H1 (cell line): ENCODE data around the gene SYTL2. TPM values are rescaled to one million over a fixed set of nuclear protein-coding genes. Genes with fewer than 3 reads are reported as not detected.

Experiments
- CTCF ChIA-PET: fragments of 300-600 bp; sonication (Branson Sonifier 250); formaldehyde crosslinking; loops from one replicate; lab custom pipeline; 2021; ENCODE audit not compliant: partially characterized antibody; lab: Charles Lee
- POLR2A ChIA-PET: fragments of 300-600 bp; sonication (Branson Sonifier 250); formaldehyde crosslinking; loops from one replicate; lab custom pipeline; 2021; ENCODE audit warnings: inconsistent platforms; ENCODE audit not compliant: partially characterized antibody; lab: Charles Lee
- DNase-seq, 2 experiments: peaks; one replicate each; pipeline versions ENCODE4 v3.0.0 to v3.0.0-alpha.2; 2010 to 2022; ENCODE audit warnings: low spot score in 2 of 2, low read depth in 1 of 2, mixed read lengths in 1 of 2
- FAIRE-seq: peaks from 2 replicates; lab custom pipeline; 2011; peaks lifted over from hg19 to GRCh38; lab: Jason Lieb, UNC
- H2AFZ ChIP-seq: 2 replicates; pipeline ENCODE4 v1.8.1; 2012; ENCODE audit warnings: low read length, inconsistent platforms
- H2AK5ac ChIP-seq: 2 replicates; pipeline ENCODE4 v1.6.1; 2013; ENCODE audit warnings: low read depth, low read length
- H2BK120ac ChIP-seq: replicated peaks from 2 replicates; pipeline ENCODE3; 2013; ENCODE audit warnings: low read depth, low read length, inconsistent platforms
- H2BK12ac ChIP-seq: 2 replicates; pipeline ENCODE4 v1.6.1; 2013; ENCODE audit warnings: low read depth, low read length
- H2BK15ac ChIP-seq: 2 replicates; pipeline ENCODE4 v1.6.1; 2013; ENCODE audit warnings: low read length
- H2BK20ac ChIP-seq: 2 replicates; pipeline ENCODE4 v1.6.1; 2013; ENCODE audit warnings: low read length
- H2BK5ac ChIP-seq: 2 replicates; pipeline ENCODE4 v1.6.1; 2013; ENCODE audit warnings: low read depth, low read length
- H3K14ac ChIP-seq: 2 replicates; pipeline ENCODE4 v1.6.1; 2013; ENCODE audit warnings: inconsistent platforms; ENCODE audit not compliant: insufficient read length
- H3K18ac ChIP-seq: 2 replicates; pipeline ENCODE4 v1.6.1; 2013; ENCODE audit warnings: low read length; ENCODE audit errors: extremely low read depth
- H3K23ac ChIP-seq: 2 replicates; pipeline ENCODE4 v1.6.1; 2013; ENCODE audit warnings: inconsistent platforms; ENCODE audit not compliant: insufficient read length
- H3K23me2 ChIP-seq: 2 replicates; pipeline ENCODE4 v1.6.1; 2013; ENCODE audit warnings: low read depth, low read length
- H3K27ac ChIP-seq: 2 replicates; pipeline ENCODE4 v1.6.1; 2011; ENCODE audit warnings: low read depth, low read length, inconsistent platforms
- H3K27me3 ChIP-seq, 4 experiments: replicated peaks in 1 of 4; 1 replicate in 1 of 4; 2 replicates in 3 of 4; pipeline versions ENCODE4 v1.6.1 to v1.8.1; 2011 to 2013; ENCODE audit warnings: low read length in 3 of 4, mild to moderate bottlenecking in 3 of 4, inconsistent platforms in 2 of 4, mixed read lengths in 2 of 4, moderate library complexity in 1 of 4; ENCODE audit not compliant: control insufficient read depth in 3 of 4, insufficient read depth in 3 of 4; ENCODE audit errors: extremely low read depth in 1 of 4
- H3K36me3 ChIP-seq, 4 experiments: 2 replicates each; pipeline versions ENCODE4 v1.6.1 to v1.8.1; 2011 to 2013; ENCODE audit warnings: mild to moderate bottlenecking in 4 of 4, low read length in 3 of 4, moderate library complexity in 2 of 4, control low read depth in 1 of 4, inconsistent platforms in 1 of 4; ENCODE audit not compliant: insufficient read depth in 4 of 4, control insufficient read depth in 2 of 4
- H3K4ac ChIP-seq: replicated peaks from 2 replicates; pipeline ENCODE3; 2013; ENCODE audit warnings: low read length, low read depth, mixed read lengths, inconsistent platforms; ENCODE audit not compliant: insufficient read length
- H3K4me1 ChIP-seq, 4 experiments: replicated peaks in 1 of 4; 1 replicate in 1 of 4; 2 replicates in 3 of 4; pipeline versions ENCODE4 v1.6.1 to v1.8.1; 2011 to 2013; ENCODE audit warnings: low read length in 3 of 4, inconsistent platforms in 2 of 4, mixed read lengths in 1 of 4; ENCODE audit not compliant: insufficient read depth in 4 of 4, control insufficient read depth in 3 of 4
- H3K4me2 ChIP-seq, 2 experiments: 2 replicates each; pipeline versions ENCODE4 v1.6.1 to v1.8.1; 2011 to 2013; ENCODE audit warnings: low read depth in 2 of 2, low read length in 2 of 2, control low read depth in 1 of 2, inconsistent platforms in 1 of 2, mild to moderate bottlenecking in 1 of 2; ENCODE audit not compliant: insufficient read depth in 1 of 2
- H3K4me3 ChIP-seq, 4 experiments: fragments of 200-600, 300-600 bp in 1 of 4; sonication (generic), shearing (Covaris generic), sonication (Bioruptor Twin) in 1 of 4; 2 replicates each; pipeline versions ENCODE4 v1.5.1 to v1.8.1; 2011 to 2016; ENCODE audit warnings: low read length in 4 of 4, low read depth in 3 of 4, control low read depth in 2 of 4, inconsistent platforms in 2 of 4, mild to moderate bottlenecking in 2 of 4, mixed read lengths in 1 of 4, moderate library complexity in 1 of 4; ENCODE audit not compliant: insufficient read depth in 2 of 4; ENCODE audit errors: extremely low read depth in 1 of 4
- H3K56ac ChIP-seq: replicated peaks from 2 replicates; pipeline ENCODE3; 2013; ENCODE audit warnings: low read depth, mild to moderate bottlenecking, mixed read lengths, low read length, inconsistent platforms; ENCODE audit not compliant: insufficient read length
- H3K79me1 ChIP-seq: 2 replicates; pipeline ENCODE4 v1.6.1; 2013; ENCODE audit warnings: low read depth, low read length, control low read depth
- H3K79me2 ChIP-seq, 2 experiments: 2 replicates each; pipeline versions ENCODE4 v1.6.1 to v1.8.1; 2012 to 2013; ENCODE audit warnings: low read length in 2 of 2, mild to moderate bottlenecking in 2 of 2, inconsistent platforms in 1 of 2; ENCODE audit not compliant: insufficient read depth in 2 of 2, control insufficient read depth in 1 of 2
- H3K9ac ChIP-seq, 4 experiments: replicated peaks in 1 of 4; 1 replicate in 1 of 4; 2 replicates in 3 of 4; pipeline versions ENCODE4 v1.6.1 to v1.8.1; 2011 to 2013; ENCODE audit warnings: low read depth in 3 of 4, low read length in 3 of 4, control low read depth in 2 of 4, mild to moderate bottlenecking in 2 of 4, moderate library complexity in 2 of 4, inconsistent platforms in 1 of 4; ENCODE audit errors: extremely low read depth in 1 of 4
- H3K9me3 ChIP-seq, 2 experiments: 2 replicates each; pipeline versions ENCODE4 v1.6.1 to v1.8.1; 2012 to 2013; ENCODE audit warnings: mild to moderate bottlenecking in 2 of 2, moderate library complexity in 2 of 2, control low read depth in 1 of 2, inconsistent platforms in 1 of 2, low read depth in 1 of 2, low read length in 1 of 2, mixed read lengths in 1 of 2; ENCODE audit not compliant: insufficient read depth in 2 of 2
- H4K20me1 ChIP-seq, 2 experiments: replicated peaks in 1 of 2; 2 replicates each; pipeline versions ENCODE3 to v1.8.1; 2011 to 2013; ENCODE audit warnings: inconsistent platforms in 2 of 2, low read length in 2 of 2, mild to moderate bottlenecking in 1 of 2; ENCODE audit not compliant: insufficient read depth in 2 of 2, control insufficient read depth in 1 of 2
- H4K5ac ChIP-seq: 2 replicates; pipeline ENCODE4 v1.6.1; 2013; ENCODE audit warnings: low read length, low read depth, mixed read lengths, inconsistent platforms; ENCODE audit not compliant: insufficient read length
- H4K8ac ChIP-seq: 2 replicates; pipeline ENCODE4 v1.8.0; 2013; ENCODE audit warnings: mild to moderate bottlenecking, moderate library complexity, low read length, inconsistent platforms; ENCODE audit not compliant: insufficient read depth; ENCODE audit errors: extremely low read depth
- H4K91ac ChIP-seq: replicated peaks from 2 replicates; pipeline ENCODE3; 2013; ENCODE audit warnings: low read length, mixed read lengths, inconsistent platforms; ENCODE audit not compliant: insufficient read length
- JUND ChIP-seq: IDR thresholded peaks from 2 replicates; pipeline ENCODE4 v1.6.1; 2011; ENCODE audit warnings: mild to moderate bottlenecking, improper control_type of control experiment, low read length
- KDM1A ChIP-seq: fragments of 200-600, 300-600 bp; sonication (generic); IDR thresholded peaks from 2 replicates; pipeline ENCODE4 v1.7.1; 2016; ENCODE audit warnings: mild to moderate bottlenecking, low read length, borderline replicate concordance
- RFX5 ChIP-seq: IDR thresholded peaks from 2 replicates; pipeline ENCODE4 v1.6.1; 2011; ENCODE audit warnings: low read depth, low read length, improper control_type of control experiment, borderline replicate concordance
- RXRA ChIP-seq: IDR thresholded peaks from 2 replicates; pipeline ENCODE4 v1.6.1; 2011; ENCODE audit warnings: low read depth, mild to moderate bottlenecking, low read length, moderate library complexity; ENCODE audit not compliant: insufficient read depth
- TAF1 ChIP-seq: IDR thresholded peaks from 2 replicates; pipeline ENCODE4 v1.6.1; 2011; ENCODE audit warnings: mild to moderate bottlenecking, low read depth, low read length
- YY1 ChIP-seq: IDR thresholded peaks from 2 replicates; pipeline ENCODE4 v1.6.1; 2011; ENCODE audit warnings: low read depth, mild to moderate bottlenecking, low read length
- WGBS, 2 experiments: shearing (Covaris generic) in 1 of 2; methylation state at CpG; one replicate each; pipeline versions ENCODE4 v1.1.6 to v1.1.7; 2013 to 2015; ENCODE audit warnings: low lambda C conversion rate in 2 of 2, mixed read lengths in 2 of 2, inconsistent platforms in 1 of 2, low coverage in 1 of 2, missing lambda C conversion rate in 1 of 2; ENCODE audit not compliant: insufficient replicate concordance in 2 of 2, insufficient coverage in 1 of 2, insufficient read length in 1 of 2; ENCODE audit errors: extremely low coverage in 1 of 2, missing lambda C conversion rate in 1 of 2; 5-methylcytosine and 5-hydroxymethylcytosine counted together
- polyA plus RNA-seq, 7 experiments: library from polyadenylated mRNA; depleted of rRNA in 3 of 7; stranded (reverse) in 5 of 7; unstranded in 2 of 7; fragments of >200 nt in 5 of 7; fragments of 200-250 nt in 2 of 7; gene quantifications; 1 replicate in 5 of 7; 2 replicates in 1 of 7; 4 replicates in 1 of 7; pipeline versions ENCODE4 v1.2.1 to v1.2.3, GENCODE V29; 2011 to 2013; ENCODE audit warnings: missing spikeins in 2 of 7, mixed read lengths in 2 of 7
- total RNA-seq: library from RNA; stranded (reverse); fragmentation: NEBNext Ultra II Directional; extraction: Animal tissue kit (Norgen Biotek cat#: 25700); gene quantifications from 2 replicates; pipeline ENCODE4 v1.2.1, GENCODE V29; 2021

Gene SYTL2
- total and polyA plus RNA-seq, 2 of the 8 experiments (the other 6 are each of a cell fraction or from before 2014, with no cell fraction given): 1.3 to 9.1 TPM

DNA sequence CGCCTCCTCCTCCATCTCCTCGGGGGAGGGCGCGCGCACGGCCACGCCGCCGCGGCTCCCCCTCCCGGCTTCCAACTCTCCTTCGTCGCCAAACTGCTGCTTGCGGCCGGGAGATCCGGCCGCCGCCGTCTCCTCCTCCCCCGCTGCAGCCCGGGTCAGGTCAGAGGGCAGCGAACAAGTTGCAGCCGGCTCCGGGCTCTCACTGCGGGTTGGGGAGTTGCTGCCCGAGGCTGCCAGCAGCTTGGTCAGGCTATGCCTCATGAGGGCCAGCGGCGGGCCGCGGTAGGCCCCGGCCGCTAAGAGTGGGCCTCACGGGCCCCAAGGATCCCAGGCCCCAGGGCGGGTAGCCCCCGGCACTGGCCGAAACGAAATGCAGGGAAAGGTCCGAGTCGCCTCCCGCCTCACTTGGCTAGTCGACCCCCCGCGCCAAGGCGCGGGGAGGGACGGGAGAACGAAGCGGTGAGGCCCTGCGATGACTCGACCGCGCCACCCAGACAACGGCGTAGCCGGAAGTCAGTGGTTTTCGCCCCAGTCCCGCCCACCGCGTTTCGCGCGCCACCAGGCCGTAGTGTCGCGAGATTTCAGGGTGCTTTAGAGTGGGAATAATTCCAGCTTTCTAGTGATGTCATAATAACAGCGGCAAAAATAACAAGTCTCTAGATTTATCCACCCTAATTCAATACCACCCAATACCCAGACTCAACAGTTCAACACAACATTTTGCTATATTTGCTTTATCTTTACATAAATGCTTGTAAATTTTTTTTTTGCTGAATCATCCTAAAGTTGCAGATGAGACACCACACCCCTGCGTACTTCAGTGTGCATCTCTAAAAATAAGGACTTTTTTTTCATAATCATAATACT is 146.1 kb downstream of the SYTL2 start, which contains the start of gene CREBZF:
CREBZF (minus strand) TSS at position 515 of the 867 bp plus-strand sequence; CDS start at position 261, 254 bp downstream.
- Histone ChIP-seq H3K56ac (peak within 1 kb of the TSS; percentile 87), H3K23me2 (peaks cover 3% of the 10 kb centered on the region; the same call in 1 of the 2 replicates), H3K18ac (peak within 1 kb of the TSS; percentile 89), H2BK12ac (no peak within 1 kb of the TSS), H3K4me2 (peak within 1 kb of the TSS; percentile 74 to 97), H3K9me3 (no peaks in the 10 kb centered on the region), H4K8ac (peak within 1 kb of the TSS; percentile 99), H3K4ac (no peak within 1 kb of the TSS), H3K36me3 (peaks cover 0 to 28% (median 7%) of the 10 kb centered on the region in 4 experiments; a peak in 4 of 8 replicates), H4K5ac (peak within 1 kb of the TSS; percentile 92), H3K27me3 (no peaks in the 10 kb centered on the region), H2BK120ac (no peak within 1 kb of the TSS), H2AFZ (peak within 1 kb of the TSS; percentile 95; the same call in 1 of the 2 replicates), H2AK5ac (no peak within 1 kb of the TSS), H3K4me1 (peaks cover 0 to 3% (median 0%) of the 10 kb centered on the region in 4 experiments; a peak in 3 of 7 replicates), H4K20me1 (peaks cover 15 to 20% of the 10 kb centered on the region in 2 experiments), H3K14ac (no peak within 1 kb of the TSS), H3K4me3 (peak within 1 kb of the TSS; percentile 81 to 98 (median 92)), H2BK5ac (peak within 1 kb of the TSS; percentile 78), H3K23ac (no peak within 1 kb of the TSS), H3K27ac (peak within 1 kb of the TSS; percentile 90), H3K79me2 (peaks cover 21 to 50% of the 10 kb centered on the region in 2 experiments), H4K91ac (no peak within 1 kb of the TSS), H3K9ac (peak within 1 kb of the TSS; percentile 95 to 97 (median 96)), H2BK15ac (no peak within 1 kb of the TSS), H3K79me1 (no peaks in the 10 kb centered on the region), H2BK20ac (no peak within 1 kb of the TSS)
- ChIA-PET POLR2A (interaction anchor here (0.8 to 9.9 kb wide), 19 partner anchors 8 to 630 kb away, joined by 3 to 105 read pairs (median 4); partner anchors contain the start of genes CCDC83, DLG2, TMEM126A and TMEM126B), CTCF (interaction anchor here (0.6 to 3.2 kb wide), 3 partner anchors 15 to 190 kb away, joined by 3 to 6 read pairs (median 4); partner anchors contain the start of gene CCDC83)
- WGBS, 2 experiments: 3% methylated on average over 50 of the region's 67 CpGs; no CpG with 5 or more reads in 1 of the 2 experiments
- FAIRE-seq: peak; percentile 7
- peak; percentile 69 to 95 for DNase-seq
- no peak for TF ChIP-seq YY1
- TF ChIP-seq JUND: peak; percentile 66
- TF ChIP-seq RFX5: no peak
- peak; percentile 95 for TF ChIP-seq TAF1
- no peak for TF ChIP-seq RXRA
- no peak for TF ChIP-seq KDM1A
